Choroid plexus epithelial cell (primary cell): Measurements from ENCODE around the gene AK2.
"Not testable (repeated sequence)": the region's sequence is repeated elsewhere in the genome, so short reads cannot be mapped to it uniquely, and the experiment has no call there.

Experiments
- DNase-seq: peaks from one replicate; pipeline ENCODE4 v3.0.0-alpha.2; 2010; ENCODE audit warnings: low read depth
- H3K4me3 ChIP-seq: 2 replicates; pipeline ENCODE4 v1.5.1; 2011; ENCODE audit warnings: low read depth, mild to moderate bottlenecking, control low read depth, low read length, moderate library complexity
- CTCF ChIP-seq: conservative IDR thresholded peaks from 2 replicates; pipeline ENCODE4 v1.5.1; 2011; ENCODE audit warnings: low read depth, mild to moderate bottlenecking, control low read depth, inconsistent platforms, low read length, moderate library complexity

The AK2 gene

DNA sequence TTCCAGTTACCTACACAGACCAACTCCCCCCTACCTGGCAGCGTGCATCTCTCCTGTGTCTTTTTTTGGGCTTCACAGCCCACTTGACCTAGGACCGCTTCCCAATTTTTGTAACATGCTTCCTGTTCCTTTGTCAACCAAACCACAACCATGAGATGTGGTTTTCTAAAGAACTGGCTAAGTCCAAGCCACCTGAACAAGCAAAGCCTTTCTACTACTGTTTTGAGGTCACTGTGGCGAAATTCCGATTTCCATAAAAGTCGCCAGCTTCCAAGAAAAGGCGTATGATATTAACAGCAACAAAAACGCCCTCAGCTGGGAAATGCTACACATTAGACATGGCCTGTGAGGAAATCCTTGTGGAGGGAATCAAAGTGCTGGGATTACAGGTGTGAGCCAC, 12.7 kb upstream of the AK2 start:
- no peak for TF ChIP-seq CTCF
- no peak for DNase-seq
- H3K4me3 ChIP-seq, result no peak overlapping the region

- no peak for TF ChIP-seq CTCF
- no peak overlapping the region for H3K4me3 ChIP-seq
Observed at GRCh38 chr1:33048426-33048825, 11.7 kb upstream of the AK2 start.

GRCh38 chr1:33047839-33048305, 11.2 kb upstream of the AK2 start:
- DNase-seq, result peak; percentile 60
- no peak for TF ChIP-seq CTCF
- no peak overlapping the region for H3K4me3 ChIP-seq

More at GRCh38 chr1:33048426-33048825, 11.7 kb upstream of the AK2 start:
- no peak for DNase-seq

- no peak for DNase-seq
- TF ChIP-seq CTCF, result no peak
- H3K4me3 ChIP-seq, result no peak overlapping the region
Observed at GRCh38 chr1:33047290-33047689, 10.6 kb upstream of the AK2 start.

DNA sequence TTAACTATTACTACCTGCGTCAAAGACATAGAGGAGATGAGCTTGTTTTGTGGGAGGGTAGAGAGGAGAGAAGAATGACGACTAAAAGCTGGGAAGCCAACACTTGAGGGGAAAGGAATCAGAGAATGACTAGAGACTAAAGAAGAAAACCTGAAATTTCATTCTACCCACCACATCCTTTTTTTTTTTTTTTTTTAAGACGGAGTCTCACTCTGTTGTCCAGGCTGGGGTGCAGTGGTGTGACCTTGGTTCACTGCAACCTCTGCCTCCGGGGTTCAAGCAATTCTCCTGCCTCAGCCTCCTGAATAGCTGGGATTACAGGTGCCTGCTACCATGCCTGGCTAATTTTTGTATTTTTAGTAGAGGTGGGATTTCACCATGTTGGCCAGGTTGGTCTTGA, 9.6 kb upstream of the AK2 start:
- not testable (repeated sequence) for H3K4me3 ChIP-seq, DNase-seq

GRCh38 chr1:33045814-33046213, 9.1 kb upstream of the AK2 start:
- H3K4me3 ChIP-seq, result no peak overlapping the region
- no peak for TF ChIP-seq CTCF
- peak; percentile 46 for DNase-seq

DNA sequence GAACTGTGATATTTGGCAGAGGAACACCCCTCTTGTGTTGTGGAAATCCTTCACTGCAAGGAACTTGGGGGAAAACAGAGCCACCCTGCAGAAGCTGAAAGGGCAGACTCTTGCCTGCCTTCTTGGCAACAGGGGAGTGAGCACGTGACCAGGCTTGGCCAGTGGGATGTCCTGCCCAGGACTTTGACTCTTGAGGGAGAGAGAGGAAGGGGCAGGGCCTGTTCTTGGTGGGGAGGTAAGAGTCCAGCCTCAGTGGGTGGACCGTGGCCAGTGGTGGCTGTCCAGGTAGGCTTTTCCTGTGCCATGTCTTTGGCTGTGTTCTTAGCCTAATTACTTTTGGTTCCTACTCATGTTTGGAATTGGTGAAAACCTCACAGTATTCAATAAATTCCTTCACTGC, 8.6 kb upstream of the AK2 start:
- no peak overlapping the region for H3K4me3 ChIP-seq
- TF ChIP-seq CTCF, result no peak
- peak; percentile 34 for DNase-seq
